Cortex of kidney (tissue), 1 donor: ENCODE measurements around the gene TRIM7.
"Not testable (repeated sequence)": the region's sequence is repeated elsewhere in the genome, so short reads cannot be mapped to it uniquely, and the experiment has no call there.

ENCODE experiments used
- DNase-seq: peaks from one replicate; lab custom pipeline; 2025; lab: John Stamatoyannopoulos, UW

The TRIM7 gene

GRCh38 chr5:181193656-181194055 lies 11.3 kb downstream of the TRIM7 start:
- DNase-seq = no peak

GRCh38 chr5:181192337-181193046 lies 12.5 kb downstream of the TRIM7 start:
- no peak for DNase-seq

- DNase-seq = no peak
These were observed 13.3 kb downstream of the TRIM7 start for GRCh38 chr5:181191526-181192336.

GRCh38 chr5:181190711-181191525 lies 14.1 kb downstream of the TRIM7 start:
- DNase-seq = no peak

- DNase-seq = no peak
These were observed 14.9 kb downstream of the TRIM7 start for GRCh38 chr5:181189962-181190710.

- no peak for DNase-seq
These were observed 15.5 kb downstream of the TRIM7 start for GRCh38 chr5:181189363-181189961.

GRCh38 chr5:181188700-181189362 lies 16.2 kb downstream of the TRIM7 start:
- no peak for DNase-seq

- no peak for DNase-seq
These were observed 17.3 kb downstream of the TRIM7 start for GRCh38 chr5:181187500-181188213.

- DNase-seq = no peak
These were observed 18.0 kb downstream of the TRIM7 start for GRCh38 chr5:181186986-181187499.

- no peak for DNase-seq
These were observed 19.0 kb downstream of the TRIM7 start for GRCh38 chr5:181186022-181186421.

- no peak for DNase-seq
These were observed 19.4 kb downstream of the TRIM7 start for GRCh38 chr5:181185560-181185959.

- no peak for DNase-seq
These were observed 20.2 kb downstream of the TRIM7 start for GRCh38 chr5:181184845-181185216.

- DNase-seq = no peak
These were observed 22.3 kb downstream of the TRIM7 start for GRCh38 chr5:181182651-181183050.

- DNase-seq = no peak
These were observed 23.1 kb downstream of the TRIM7 start for GRCh38 chr5:181181650-181182565.

- not testable (repeated sequence) for DNase-seq
These were observed 27.4 kb downstream of the TRIM7 start for GRCh38 chr5:181177559-181177958.

GRCh38 chr5:181176254-181176952 lies 28.6 kb downstream of the TRIM7 start:
- no peak for DNase-seq

- no peak for DNase-seq
These were observed 31.3 kb downstream of the TRIM7 start for GRCh38 chr5:181173420-181174342.
